OCI-LY7 (cell line): ENCODE results near the gene SDC3.

ENCODE experiments used
- EZH2phosphoT487 ChIP-seq: fragments of 200-600 bp; sonication (generic); IDR thresholded peaks from 2 replicates; pipeline ENCODE4 v1.6.1; 2018; ENCODE audit warnings: low read depth, borderline replicate concordance, mild to moderate bottlenecking, mixed run types, antibody characterized with exemption, low read length, moderate library complexity, mixed read lengths
- TF ChIP-seq, protein P1 (sequence below): fragments of 200-600 bp; sonication (generic); conservative IDR thresholded peaks from 2 replicates; pipeline ENCODE4 v1.5.1; 2014; ENCODE audit warnings: mild to moderate bottlenecking, antibody characterized with exemption, low read length, moderate library complexity, mixed read lengths

DNA sequence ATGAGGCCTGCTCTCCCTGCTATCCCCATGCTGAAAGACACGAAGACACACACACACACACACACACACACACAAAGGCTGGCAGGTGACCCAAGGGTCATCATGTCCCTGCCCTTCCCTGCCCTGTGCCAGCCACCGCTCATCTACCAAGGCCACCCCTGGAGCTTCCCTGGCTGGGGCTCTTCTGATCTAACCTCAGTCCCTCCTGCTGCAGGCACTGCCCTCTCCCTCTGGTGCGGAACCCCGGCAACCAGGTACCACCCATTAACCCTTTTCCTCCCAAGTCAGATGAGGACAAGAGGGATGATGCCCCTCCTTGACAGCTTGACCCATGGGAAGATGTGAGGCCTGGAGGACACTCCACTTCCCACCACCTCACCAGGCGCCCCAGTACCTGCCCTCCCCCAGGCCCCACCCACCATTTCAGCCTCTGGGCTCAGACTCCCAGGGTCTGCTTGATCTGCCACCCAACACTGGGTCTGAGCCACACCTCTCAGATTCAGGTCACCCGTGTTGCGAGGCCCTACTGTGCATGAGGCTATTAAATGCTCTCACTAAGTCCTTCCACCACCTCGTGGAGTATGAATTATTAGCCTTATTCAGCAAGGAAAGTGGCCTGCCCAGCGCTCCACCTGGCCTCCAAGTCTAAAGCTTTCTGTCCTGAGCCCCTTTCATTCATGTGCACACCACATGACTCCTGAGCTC, 2.5 kb downstream of the SDC3 start:
- TF ChIP-seq, protein P1, sequence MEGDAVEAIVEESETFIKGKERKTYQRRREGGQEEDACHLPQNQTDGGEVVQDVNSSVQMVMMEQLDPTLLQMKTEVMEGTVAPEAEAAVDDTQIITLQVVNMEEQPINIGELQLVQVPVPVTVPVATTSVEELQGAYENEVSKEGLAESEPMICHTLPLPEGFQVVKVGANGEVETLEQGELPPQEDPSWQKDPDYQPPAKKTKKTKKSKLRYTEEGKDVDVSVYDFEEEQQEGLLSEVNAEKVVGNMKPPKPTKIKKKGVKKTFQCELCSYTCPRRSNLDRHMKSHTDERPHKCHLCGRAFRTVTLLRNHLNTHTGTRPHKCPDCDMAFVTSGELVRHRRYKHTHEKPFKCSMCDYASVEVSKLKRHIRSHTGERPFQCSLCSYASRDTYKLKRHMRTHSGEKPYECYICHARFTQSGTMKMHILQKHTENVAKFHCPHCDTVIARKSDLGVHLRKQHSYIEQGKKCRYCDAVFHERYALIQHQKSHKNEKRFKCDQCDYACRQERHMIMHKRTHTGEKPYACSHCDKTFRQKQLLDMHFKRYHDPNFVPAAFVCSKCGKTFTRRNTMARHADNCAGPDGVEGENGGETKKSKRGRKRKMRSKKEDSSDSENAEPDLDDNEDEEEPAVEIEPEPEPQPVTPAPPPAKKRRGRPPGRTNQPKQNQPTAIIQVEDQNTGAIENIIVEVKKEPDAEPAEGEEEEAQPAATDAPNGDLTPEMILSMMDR, result no peak
- no peak for TF ChIP-seq EZH2phosphoT487
